HG03139 (cell line): Measurements from ENCODE around the gene TARS2.

ENCODE experiments used
- ATAC-seq: cut with Tn5 transposase; IDR thresholded peaks from one replicate; pipeline ENCODE4 v1.9.1; 2021; ENCODE audit not compliant: unreplicated experiment

Gene TARS2

GRCh38 chr1:150507912-150508864 lies 21.0 kb downstream of the TARS2 start, which contains the start of gene ECM1:
ECM1 (plus strand) TSS chr1:150508109; CDS start chr1:150508210, 101 bp downstream.
- ATAC-seq: no peak

- no peak for ATAC-seq
Measured at GRCh38 chr1:150508982-150509381, 21.8 kb downstream of the TARS2 start.

GRCh38 chr1:150511551-150511950 lies 24.3 kb downstream of the TARS2 start:
- no peak for ATAC-seq

GRCh38 chr1:150511985-150512660 lies 24.9 kb downstream of the TARS2 start:
- ATAC-seq: no peak

GRCh38 chr1:150512846-150513245 lies 25.6 kb downstream of the TARS2 start:
- no peak for ATAC-seq

GRCh38 chr1:150513351-150513791 lies 26.2 kb downstream of the TARS2 start:
- no peak for ATAC-seq

- ATAC-seq: no peak
Measured at GRCh38 chr1:150514260-150514659, 27.0 kb downstream of the TARS2 start.

GRCh38 chr1:150514913-150515327 lies 27.7 kb downstream of the TARS2 start:
- ATAC-seq: no peak

- ATAC-seq: peak; percentile 91
Measured at GRCh38 chr1:150515328-150516049, 28.3 kb downstream of the TARS2 start, which contains the start of gene FALEC. FALEC (plus strand) TSS chr1:150515752.

GRCh38 chr1:150516050-150516591 lies 28.9 kb downstream of the TARS2 start:
- ATAC-seq: no peak

GRCh38 chr1:150516616-150517015 lies 29.4 kb downstream of the TARS2 start:
- ATAC-seq: no peak

GRCh38 chr1:150521196-150521968 lies 34.2 kb downstream of the TARS2 start:
- ATAC-seq: no peak

- ATAC-seq: no peak
Measured at GRCh38 chr1:150525348-150525747, 38.1 kb downstream of the TARS2 start.

GRCh38 chr1:150528196-150528595 lies 41.0 kb downstream of the TARS2 start:
- no peak for ATAC-seq

- no peak for ATAC-seq
Measured at GRCh38 chr1:150529017-150529416, 41.8 kb downstream of the TARS2 start.

GRCh38 chr1:150530491-150531159 lies 43.4 kb downstream of the TARS2 start:
- ATAC-seq: no peak

- no peak for ATAC-seq
Measured at GRCh38 chr1:150532860-150533259, 45.6 kb downstream of the TARS2 start.

GRCh38 chr1:150534002-150534401 lies 46.8 kb downstream of the TARS2 start:
- no peak for ATAC-seq

GRCh38 chr1:150535511-150536287 lies 48.5 kb downstream of the TARS2 start:
- ATAC-seq: no peak
